A673 (cell line): ENCODE results near the gene CIROP. TPM values are rescaled to one million over a fixed set of nuclear protein-coding genes. Genes with fewer than 3 reads are reported as not detected.

Experiments used
- BruUV-seq: library from RNA; stranded (reverse); fragments of 400-500 nt; replicated peaks from 2 replicates; lab custom pipeline; 2021; lab: Mats Ljungman, UMichigan
- CTCF ChIA-PET: fragments of 300-600 bp; sonication (Branson Sonifier 250); formaldehyde crosslinking; loops from one replicate; lab custom pipeline; 2022; ENCODE audit warnings: antibody characterized with exemption; lab: Charles Lee
- POLR2A ChIA-PET: fragments of 300-600 bp; sonication (Branson Sonifier 250); formaldehyde crosslinking; loops from one replicate; lab custom pipeline; 2022; ENCODE audit warnings: antibody characterized with exemption; ENCODE audit not compliant: low non-redundant PET; lab: Charles Lee
- DNase-seq: peaks from one replicate; pipeline ENCODE4 v3.0.0-alpha.2; 2015; ENCODE audit warnings: low spot score
- H3K27ac ChIP-seq: fragments of 200-600 bp; sonication (generic); 2 replicates; pipeline ENCODE4 v1.5.1; 2016; ENCODE audit warnings: mixed run types, low read depth, mild to moderate bottlenecking, mixed read lengths, antibody characterized with exemption, low read length; ENCODE audit not compliant: poor library complexity, severe bottlenecking
- H3K27me3 ChIP-seq: fragments of 200-600 bp; sonication (generic); replicated peaks from 2 replicates; pipeline ENCODE4 v1.6.1; 2017; ENCODE audit warnings: mixed run types, low read depth, mild to moderate bottlenecking, mixed read lengths, antibody characterized with exemption, low read length; ENCODE audit not compliant: insufficient read depth, poor library complexity
- H3K36me3 ChIP-seq: fragments of 200-600 bp; sonication (generic); 2 replicates; pipeline ENCODE4 v1.6.1; 2016; ENCODE audit warnings: mixed run types, mild to moderate bottlenecking, mixed read lengths, antibody characterized with exemption, low read length; ENCODE audit not compliant: insufficient read depth, poor library complexity, severe bottlenecking
- H3K4me1 ChIP-seq: fragments of 200-600 bp; sonication (generic); 2 replicates; pipeline ENCODE4 v1.6.1; 2017; ENCODE audit warnings: mixed run types, mild to moderate bottlenecking, mixed read lengths, antibody characterized with exemption, low read length; ENCODE audit not compliant: insufficient read depth, poor library complexity, severe bottlenecking
- H3K4me3 ChIP-seq: fragments of 200-600 bp; sonication (generic); 2 replicates; pipeline ENCODE4 v1.5.1; 2016; ENCODE audit warnings: low read depth, mixed run types, mild to moderate bottlenecking, mixed read lengths, low read length; ENCODE audit not compliant: poor library complexity, severe bottlenecking
- H3K9me3 ChIP-seq: fragments of 200-600 bp; sonication (generic); 2 replicates; pipeline ENCODE4 v1.6.1; 2016; ENCODE audit warnings: mixed run types, low read depth, mild to moderate bottlenecking, mixed read lengths, antibody characterized with exemption, low read length; ENCODE audit not compliant: poor library complexity, severe bottlenecking
- CTCF ChIP-seq: fragments of 300-800, 200-600 bp; sonication (generic); conservative IDR thresholded peaks from 2 replicates; pipeline ENCODE4 v1.5.1; 2017; ENCODE audit warnings: low read depth, mild to moderate bottlenecking, antibody characterized with exemption, low read length, moderate library complexity, mixed read lengths
- EZH2 ChIP-seq: fragments of 200-600 bp; sonication (generic); IDR thresholded peaks from 2 replicates; pipeline ENCODE4 v1.6.1; 2017; ENCODE audit warnings: borderline replicate concordance, low read depth, mild to moderate bottlenecking, mixed read lengths, antibody characterized with exemption, low read length; ENCODE audit not compliant: poor library complexity, severe bottlenecking
- intact Hi-C: fragments of 100-400 bp; cut with micrococcal nuclease; formaldehyde crosslinking; loops from one replicate; pipeline ENCODE4 v1.10.0; 2022; ENCODE audit not compliant: unreplicated experiment
- total RNA-seq: library from RNA; stranded (reverse); gene quantifications from 2 replicates; pipeline ENCODE4 v1.2.3, GENCODE V29; 2021

CIROP gene
- total RNA-seq, 1 experiment from 2014 or later: not detected

- Histone ChIP-seq H3K4me3 (no peak overlapping the region), H3K9me3 (no peaks in the 10 kb centered on the region), H3K4me1 (peaks cover 4% of the 10 kb centered on the region), H3K27ac (no peak overlapping the region), H3K27me3 (no peaks in the 10 kb centered on the region), H3K36me3 (no peaks in the 10 kb centered on the region)
- CTCF ChIA-PET: interaction anchor here (0.6 kb wide), 1 partner anchor 59 kb away, joined by 3 read pairs; no protein-coding TSS in a partner anchor
- no peak for DNase-seq
- no TSS peak for BruUV-seq
- POLR2A ChIA-PET: no interaction called here
- TF ChIP-seq CTCF: no peak
- no peak for TF ChIP-seq EZH2
- intact Hi-C loops: no loop called here
Measured at GRCh38 chr14:23117371-23118020, 12.7 kb upstream of the CIROP start.

GRCh38 chr14:23115918-23116317 lies 11.1 kb upstream of the CIROP start:
- BruUV-seq: no TSS peak
- DNase-seq: no peak
- peaks cover 12% of the 10 kb centered on the region for H3K27me3 ChIP-seq
- no peak overlapping the region for H3K27ac ChIP-seq
- POLR2A ChIA-PET: no interaction called here
- TF ChIP-seq CTCF (no peak), EZH2 (no peak)
- no peak overlapping the region for H3K4me3 ChIP-seq
- intact Hi-C loops: no loop called here
- CTCF ChIA-PET: no interaction called here
- H3K9me3 ChIP-seq: no peaks in the 10 kb centered on the region
- no peaks in the 10 kb centered on the region for H3K4me1 ChIP-seq
- H3K36me3 ChIP-seq: no peaks in the 10 kb centered on the region

GRCh38 chr14:23115039-23115731 lies 10.4 kb upstream of the CIROP start:
- POLR2A ChIA-PET: no interaction called here
- Histone ChIP-seq H3K36me3 (no peaks in the 10 kb centered on the region), H3K4me1 (no peaks in the 10 kb centered on the region), H3K27me3 (peaks cover 13% of the 10 kb centered on the region), H3K4me3 (no peak overlapping the region), H3K9me3 (no peaks in the 10 kb centered on the region), H3K27ac (no peak overlapping the region)
- CTCF ChIA-PET: no interaction called here
- TF ChIP-seq CTCF (no peak), EZH2 (no peak)
- intact Hi-C loops: no loop called here
- BruUV-seq: no TSS peak
- peak; percentile 32 for DNase-seq
